ENCODE results near the gene LYZL4. TPM values are rescaled to one million over a fixed set of nuclear protein-coding genes. Genes with fewer than 3 reads are reported as not detected.

Gene LYZL4
- total RNA-seq, 2 experiments from 2014 or later: not detected

DNA sequence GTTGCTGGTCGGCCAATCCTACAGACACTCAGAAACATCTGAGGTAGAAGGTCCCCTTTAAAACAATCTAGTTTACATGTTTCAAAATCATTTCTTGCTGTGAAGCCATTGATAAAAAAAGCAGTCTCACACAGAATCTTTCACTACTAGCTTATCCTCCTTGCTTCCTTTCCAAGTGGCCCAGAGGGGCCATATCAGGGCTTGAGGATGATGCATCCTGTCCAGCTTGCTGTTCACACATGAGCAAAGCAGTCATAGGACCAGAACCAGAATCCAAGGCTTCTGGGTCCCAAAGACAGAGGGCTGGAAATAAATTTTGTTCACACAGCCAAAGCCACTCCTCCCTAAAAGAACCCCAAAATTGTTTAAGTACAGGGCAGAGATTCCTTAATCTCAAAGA is 9.2 kb upstream of the LYZL4 start:
- H3K9me2 ChIP-seq (ENCODE audit: insufficient read depth, low read length): no peaks in the 10 kb centered on the region
- TF ChIP-seq, protein P1, sequence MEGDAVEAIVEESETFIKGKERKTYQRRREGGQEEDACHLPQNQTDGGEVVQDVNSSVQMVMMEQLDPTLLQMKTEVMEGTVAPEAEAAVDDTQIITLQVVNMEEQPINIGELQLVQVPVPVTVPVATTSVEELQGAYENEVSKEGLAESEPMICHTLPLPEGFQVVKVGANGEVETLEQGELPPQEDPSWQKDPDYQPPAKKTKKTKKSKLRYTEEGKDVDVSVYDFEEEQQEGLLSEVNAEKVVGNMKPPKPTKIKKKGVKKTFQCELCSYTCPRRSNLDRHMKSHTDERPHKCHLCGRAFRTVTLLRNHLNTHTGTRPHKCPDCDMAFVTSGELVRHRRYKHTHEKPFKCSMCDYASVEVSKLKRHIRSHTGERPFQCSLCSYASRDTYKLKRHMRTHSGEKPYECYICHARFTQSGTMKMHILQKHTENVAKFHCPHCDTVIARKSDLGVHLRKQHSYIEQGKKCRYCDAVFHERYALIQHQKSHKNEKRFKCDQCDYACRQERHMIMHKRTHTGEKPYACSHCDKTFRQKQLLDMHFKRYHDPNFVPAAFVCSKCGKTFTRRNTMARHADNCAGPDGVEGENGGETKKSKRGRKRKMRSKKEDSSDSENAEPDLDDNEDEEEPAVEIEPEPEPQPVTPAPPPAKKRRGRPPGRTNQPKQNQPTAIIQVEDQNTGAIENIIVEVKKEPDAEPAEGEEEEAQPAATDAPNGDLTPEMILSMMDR (conservative IDR thresholded peaks at IDR 0.05; ENCODE audit: low read length): no peak
- no peak for TF ChIP-seq EZH2phosphoT487 (IDR thresholded peaks at IDR 0.05; ENCODE audit: borderline replicate concordance, low read depth, low read length)
- no peak for DNase-seq (ENCODE audit: low spot score)
- H4K20me1 ChIP-seq (ENCODE audit: insufficient read depth, low read length): no peaks in the 10 kb centered on the region
- H3K79me2 ChIP-seq (ENCODE audit: insufficient read depth, low read depth, low read length): no peaks in the 10 kb centered on the region
- no peak overlapping the region for H3K27ac ChIP-seq (ENCODE audit: low read depth, low read length, poor library complexity, severe bottlenecking)
- H3K4me2 ChIP-seq (ENCODE audit: low read length): no peak overlapping the region
- no peak overlapping the region for H2AFZ ChIP-seq (ENCODE audit: low read length)
- POLR2A ChIA-PET: no interaction called here
- H3K9me3 ChIP-seq (ENCODE audit: low read length): no peaks in the 10 kb centered on the region
- H3K4me3 ChIP-seq (ENCODE audit: low read depth, low read length, poor library complexity, severe bottlenecking): no peak overlapping the region
- H3K36me3 ChIP-seq (ENCODE audit: insufficient read depth, low read length): no peaks in the 10 kb centered on the region
- intact Hi-C loops (cut with micrococcal nuclease; ENCODE audit: unreplicated experiment): no loop called here
- no peaks in the 10 kb centered on the region for H3K4me1 ChIP-seq (ENCODE audit: insufficient read depth, low read length, poor library complexity, severe bottlenecking)
- BruUV-seq (replicated peaks): no TSS peak
- CTCF ChIA-PET (ENCODE audit: unreplicated experiment): no interaction called here

- Histone ChIP-seq H4K20me1 (ENCODE audit: insufficient read depth, low read length) (no peaks in the 10 kb centered on the region), H3K4me2 (ENCODE audit: low read length) (no peak overlapping the region), H3K27ac (ENCODE audit: low read depth, low read length, poor library complexity, severe bottlenecking) (no peak overlapping the region), H3K4me3 (ENCODE audit: low read depth, low read length, poor library complexity, severe bottlenecking) (no peak overlapping the region), H3K9me2 (ENCODE audit: insufficient read depth, low read length) (no peaks in the 10 kb centered on the region), H2AFZ (ENCODE audit: low read length) (no peak overlapping the region), H3K79me2 (ENCODE audit: insufficient read depth, low read depth, low read length) (no peaks in the 10 kb centered on the region), H3K4me1 (ENCODE audit: insufficient read depth, low read length, poor library complexity, severe bottlenecking) (no peaks in the 10 kb centered on the region), H3K36me3 (ENCODE audit: insufficient read depth, low read length) (no peaks in the 10 kb centered on the region), H3K9me3 (ENCODE audit: low read length) (no peaks in the 10 kb centered on the region)
- BruUV-seq (replicated peaks): no TSS peak
- intact Hi-C loops (cut with micrococcal nuclease; ENCODE audit: unreplicated experiment): no loop called here
- ChIA-PET CTCF (ENCODE audit: unreplicated experiment) (no interaction called here), POLR2A (no interaction called here)
- no peak for DNase-seq (ENCODE audit: low spot score)
- TF ChIP-seq, protein P1 (conservative IDR thresholded peaks at IDR 0.05; ENCODE audit: low read length): no peak
- no peak for TF ChIP-seq EZH2phosphoT487 (IDR thresholded peaks at IDR 0.05; ENCODE audit: borderline replicate concordance, low read depth, low read length)
Measured at GRCh38 chr3:42412526-42413155, 2.2 kb upstream of the LYZL4 start.

- Histone ChIP-seq H3K36me3 (ENCODE audit: insufficient read depth, low read length) (no peaks in the 10 kb centered on the region), H4K20me1 (ENCODE audit: insufficient read depth, low read length) (no peaks in the 10 kb centered on the region), H2AFZ (ENCODE audit: low read length) (no peak overlapping the region), H3K4me3 (ENCODE audit: low read depth, low read length, poor library complexity, severe bottlenecking) (no peak overlapping the region), H3K4me1 (ENCODE audit: insufficient read depth, low read length, poor library complexity, severe bottlenecking) (no peaks in the 10 kb centered on the region), H3K9me3 (ENCODE audit: low read length) (no peaks in the 10 kb centered on the region), H3K79me2 (ENCODE audit: insufficient read depth, low read depth, low read length) (no peaks in the 10 kb centered on the region), H3K9me2 (ENCODE audit: insufficient read depth, low read length) (no peaks in the 10 kb centered on the region), H3K27ac (ENCODE audit: low read depth, low read length, poor library complexity, severe bottlenecking) (no peak overlapping the region), H3K4me2 (ENCODE audit: low read length) (no peak overlapping the region)
- intact Hi-C loops (cut with micrococcal nuclease; ENCODE audit: unreplicated experiment): no loop called here
- ChIA-PET POLR2A (interaction anchor here (0.7 kb wide), 1 partner anchor 17 kb away, joined by 4 read pairs; no protein-coding TSS in a partner anchor), CTCF (ENCODE audit: unreplicated experiment) (no interaction called here)
- TF ChIP-seq, protein P1 (conservative IDR thresholded peaks at IDR 0.05; ENCODE audit: low read length): no peak
- no peak for TF ChIP-seq EZH2phosphoT487 (IDR thresholded peaks at IDR 0.05; ENCODE audit: borderline replicate concordance, low read depth, low read length)
- DNase-seq (ENCODE audit: low spot score): no peak
- BruUV-seq (replicated peaks): no TSS peak
Measured at GRCh38 chr3:42411429-42411828, 1.0 kb upstream of the LYZL4 start.
